ENCODE results near the gene ZNF469. TPM values are rescaled to one million over a fixed set of nuclear protein-coding genes. Genes with fewer than 3 reads are reported as not detected.

ZNF469 gene
- total RNA-seq, 6 donors from 2014 or later = 0.98 to 4.2 (median 2.4) TPM

DNA sequence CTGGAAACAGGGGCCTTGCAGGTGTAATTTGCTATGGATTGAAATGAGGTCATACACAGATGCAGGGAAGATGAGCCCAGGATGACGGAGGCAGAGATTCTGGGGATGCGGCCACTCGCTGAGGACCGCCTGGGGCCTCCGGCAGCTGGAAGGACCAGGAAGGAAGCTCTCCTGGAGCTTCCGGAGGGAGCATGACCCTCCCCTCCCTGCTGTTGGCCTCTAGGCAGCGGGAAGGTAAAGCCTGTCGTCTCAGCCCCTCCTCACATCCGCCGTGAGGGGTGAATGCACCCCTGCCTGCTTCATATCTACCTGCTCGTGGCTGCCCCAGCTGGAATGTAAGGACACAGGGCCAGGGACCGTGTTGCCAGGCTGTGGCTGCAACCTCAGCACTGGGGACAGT lies 29.1 kb upstream of the ZNF469 start:
- Histone ChIP-seq H3K36me3 (no peaks in the 10 kb centered on the region), H3K27ac (no peak overlapping the region), H3K4me1 (no peaks in the 10 kb centered on the region), H3K9me3 (no peaks in the 10 kb centered on the region), H3K27me3 (no peaks in the 10 kb centered on the region), H3K4me3 (no peak overlapping the region)
- 57 to 68% methylated on average over 5 to 11 of the region's 12 CpGs for WGBS, 2 donors
- no peak for DNase-seq
- no peak for TF ChIP-seq POLR2A (IDR thresholded peaks at IDR 0.05)
- TF ChIP-seq, protein P1, sequence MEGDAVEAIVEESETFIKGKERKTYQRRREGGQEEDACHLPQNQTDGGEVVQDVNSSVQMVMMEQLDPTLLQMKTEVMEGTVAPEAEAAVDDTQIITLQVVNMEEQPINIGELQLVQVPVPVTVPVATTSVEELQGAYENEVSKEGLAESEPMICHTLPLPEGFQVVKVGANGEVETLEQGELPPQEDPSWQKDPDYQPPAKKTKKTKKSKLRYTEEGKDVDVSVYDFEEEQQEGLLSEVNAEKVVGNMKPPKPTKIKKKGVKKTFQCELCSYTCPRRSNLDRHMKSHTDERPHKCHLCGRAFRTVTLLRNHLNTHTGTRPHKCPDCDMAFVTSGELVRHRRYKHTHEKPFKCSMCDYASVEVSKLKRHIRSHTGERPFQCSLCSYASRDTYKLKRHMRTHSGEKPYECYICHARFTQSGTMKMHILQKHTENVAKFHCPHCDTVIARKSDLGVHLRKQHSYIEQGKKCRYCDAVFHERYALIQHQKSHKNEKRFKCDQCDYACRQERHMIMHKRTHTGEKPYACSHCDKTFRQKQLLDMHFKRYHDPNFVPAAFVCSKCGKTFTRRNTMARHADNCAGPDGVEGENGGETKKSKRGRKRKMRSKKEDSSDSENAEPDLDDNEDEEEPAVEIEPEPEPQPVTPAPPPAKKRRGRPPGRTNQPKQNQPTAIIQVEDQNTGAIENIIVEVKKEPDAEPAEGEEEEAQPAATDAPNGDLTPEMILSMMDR (IDR thresholded peaks at IDR 0.05) = no peak
- no peak for TF ChIP-seq EP300 (IDR thresholded peaks at IDR 0.05)
- no peak for TF ChIP-seq POLR2AphosphoS5 (IDR thresholded peaks at IDR 0.05)
- ATAC-seq (ENCODE audit: low FRiP score in 2 of 2) = no peak

DNA sequence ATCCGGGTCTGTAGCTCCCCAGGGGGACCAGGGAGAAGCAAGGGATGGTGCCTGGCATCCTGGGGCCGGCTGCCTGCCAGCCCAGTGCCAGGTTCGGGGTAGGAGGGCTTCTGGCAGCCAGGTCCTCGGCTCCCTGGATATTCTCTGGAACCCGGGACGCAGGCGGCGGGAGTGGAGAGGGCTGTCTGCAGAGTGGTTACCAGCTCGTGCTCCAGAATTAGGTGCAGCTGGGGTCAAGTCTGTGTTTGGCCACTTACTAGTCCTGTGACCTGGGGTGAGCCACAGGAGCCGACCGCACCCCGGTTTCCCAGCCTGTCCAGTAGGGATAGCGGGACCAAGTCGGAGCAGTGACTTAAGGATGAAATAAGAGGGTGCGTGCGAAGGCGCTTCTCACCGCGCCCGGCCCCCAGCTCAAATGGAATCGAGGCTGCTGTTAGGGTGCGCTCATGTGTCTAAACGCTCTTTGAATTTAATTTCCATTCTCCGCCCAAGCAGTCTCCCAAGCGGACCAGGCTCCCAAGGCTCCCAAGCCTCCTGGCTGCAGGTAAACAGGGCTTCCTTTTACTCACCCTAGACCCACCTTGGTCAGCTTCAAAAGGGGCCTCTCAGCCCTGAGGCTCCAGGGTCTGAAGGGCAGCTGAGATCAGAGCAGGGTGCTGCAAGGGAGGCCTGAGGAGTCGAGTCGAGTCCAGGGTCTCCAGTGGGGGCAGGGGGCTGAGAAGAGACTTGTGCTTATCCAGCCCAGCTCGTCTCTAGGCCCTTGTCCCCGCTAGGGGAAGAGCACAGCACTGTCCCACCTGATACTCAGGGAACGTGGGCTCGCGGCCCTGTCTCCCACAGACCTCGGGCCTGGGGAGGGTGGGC lies 28.3 kb upstream of the ZNF469 start:
- H3K27me3 ChIP-seq = no peaks in the 10 kb centered on the region
- no peak overlapping the region for H3K27ac ChIP-seq
- 87 to 95% methylated on average over 19 to 33 of the region's 33 CpGs for WGBS, 2 donors
- no peak for ATAC-seq (ENCODE audit: low FRiP score in 2 of 2)
- H3K9me3 ChIP-seq = no peaks in the 10 kb centered on the region
- DNase-seq = peak in 1 of 2 donors; percentile 67
- H3K4me3 ChIP-seq = no peak overlapping the region
- TF ChIP-seq POLR2A (IDR thresholded peaks at IDR 0.05) (no peak), EP300 (IDR thresholded peaks at IDR 0.05) (no peak), POLR2AphosphoS5 (IDR thresholded peaks at IDR 0.05) (no peak)
- TF ChIP-seq, protein P1 (IDR thresholded peaks at IDR 0.05) = no peak
- no peaks in the 10 kb centered on the region for H3K4me1 ChIP-seq
- H3K36me3 ChIP-seq = no peaks in the 10 kb centered on the region

DNA sequence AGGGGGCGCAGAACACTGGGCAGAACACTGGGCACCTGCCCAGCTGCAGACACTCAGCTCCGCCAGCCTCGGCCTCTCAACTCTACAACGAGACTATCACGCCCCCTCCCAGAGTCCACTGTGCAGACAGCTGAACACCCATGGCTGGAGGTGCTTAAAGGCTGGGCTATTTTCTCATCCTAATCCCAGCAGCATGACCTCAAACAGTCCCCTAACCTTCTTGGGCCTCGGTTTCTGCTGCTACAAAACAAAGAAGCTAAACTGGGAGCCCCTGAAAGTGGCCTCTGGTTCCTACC lies 27.7 kb upstream of the ZNF469 start:
- Histone ChIP-seq H3K27ac (no peak overlapping the region), H3K9me3 (no peaks in the 10 kb centered on the region), H3K36me3 (no peaks in the 10 kb centered on the region), H3K27me3 (no peaks in the 10 kb centered on the region), H3K4me1 (no peaks in the 10 kb centered on the region), H3K4me3 (no peak overlapping the region)
- 67% methylated on average over 6 of the region's 6 CpGs; no CpG with 5 or more reads in 1 of the 2 donors for WGBS, 2 donors
- TF ChIP-seq POLR2A (IDR thresholded peaks at IDR 0.05) (no peak), POLR2AphosphoS5 (IDR thresholded peaks at IDR 0.05) (no peak), EP300 (IDR thresholded peaks at IDR 0.05) (no peak)
- TF ChIP-seq, protein P1 (IDR thresholded peaks at IDR 0.05) = no peak
- DNase-seq (no peak), ATAC-seq (ENCODE audit: low FRiP score in 2 of 2) (no peak)

- H3K27ac ChIP-seq = no peak overlapping the region
- ATAC-seq (ENCODE audit: low FRiP score in 2 of 2) = no peak
Measured at GRCh38 chr16:88355389-88356123, 27.2 kb upstream of the ZNF469 start.

More at GRCh38 chr16:88355389-88356123, 27.2 kb upstream of the ZNF469 start:
- peak in 1 of 2 donors; percentile 66 for DNase-seq
- Histone ChIP-seq H3K4me1 (no peaks in the 10 kb centered on the region), H3K9me3 (no peaks in the 10 kb centered on the region), H3K27me3 (no peaks in the 10 kb centered on the region), H3K36me3 (no peaks in the 10 kb centered on the region), H3K4me3 (no peak overlapping the region)
- TF ChIP-seq POLR2AphosphoS5 (IDR thresholded peaks at IDR 0.05) (no peak), EP300 (IDR thresholded peaks at IDR 0.05) (no peak), POLR2A (IDR thresholded peaks at IDR 0.05) (no peak)
- TF ChIP-seq, protein P1 (IDR thresholded peaks at IDR 0.05) = no peak
- 92 to 93% methylated on average over 13 to 28 of the region's 28 CpGs for WGBS, 2 donors

All from upper lobe of left lung (tissue), 6 donors.